ENCODE data around the gene RNF7. TPM values are rescaled to one million over a fixed set of nuclear protein-coding genes. Genes with fewer than 3 reads are reported as not detected.

RNF7 gene
- total and polyA plus RNA-seq, 2 of the 4 experiments (the other 2 are of a cell fraction): 98.7 to 149 TPM

DNA sequence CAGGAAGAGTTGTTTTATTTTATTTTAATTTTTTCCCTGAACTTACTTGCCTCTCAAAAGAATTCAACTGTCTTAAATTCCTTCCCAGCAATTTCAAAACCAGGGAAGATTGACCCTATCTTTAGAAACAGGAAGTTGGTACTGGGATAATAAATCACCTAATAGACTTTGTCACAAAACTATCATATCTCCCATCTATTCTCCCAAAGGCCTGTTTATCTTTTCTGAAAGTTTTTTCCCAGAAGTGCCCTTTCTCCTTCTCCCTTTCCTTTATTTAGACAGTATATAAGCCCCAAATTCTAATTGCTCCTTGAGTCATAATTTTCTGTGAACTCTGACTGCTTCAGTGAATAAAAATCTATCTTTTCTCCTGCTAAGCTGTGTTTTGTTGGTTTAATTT lies 2.9 kb upstream of the RNF7 start:
- Histone ChIP-seq H3K27ac (ENCODE audit: insufficient read depth, low read length) (no peak overlapping the region), H4K8ac (ENCODE audit: low read depth in 2 of 2, low read length in 2 of 2) (no peak overlapping the region), H3K79me1 (ENCODE audit: low read depth in 1 of 2, low read length in 2 of 2) (peaks cover 0 to 8% of the 10 kb centered on the region in 2 experiments; a peak in 3 of 4 replicates), H2AK5ac (ENCODE audit: low read depth, low read length) (no peak overlapping the region), H3K9me1 (ENCODE audit: insufficient read depth, low read length) (peaks cover 4% of the 10 kb centered on the region; the same call in 1 of the 2 replicates), H3K4ac (ENCODE audit: low read depth, low read length) (no peak overlapping the region), H2AFZ (replicated peaks; ENCODE audit: low read length, poor library complexity) (no peak overlapping the region), H3K4me1 (ENCODE audit: control insufficient read depth, insufficient read depth, low read length) (peaks cover 3% of the 10 kb centered on the region; the same call in 1 of the 2 replicates), H3K36me3 (ENCODE audit: control insufficient read depth, insufficient read depth, low read length) (no peaks in the 10 kb centered on the region), H3K56ac (ENCODE audit: extremely low read depth, insufficient read depth, low read length) (no peak overlapping the region), H3K18ac (ENCODE audit: low read depth, low read length) (no peak overlapping the region), H3K4me3 (ENCODE audit: insufficient read depth, low read depth, low read length) (no peak overlapping the region), H4K91ac (ENCODE audit: insufficient read depth, low read depth, low read length) (no peak overlapping the region), H3K9ac (ENCODE audit: low read depth, low read length) (no peak overlapping the region), H3K4me2 (ENCODE audit: low read depth, low read length) (no peak overlapping the region), H4K5ac (ENCODE audit: low read depth, low read length) (no peak overlapping the region), H3K23ac (ENCODE audit: low read depth, low read length) (no peak overlapping the region), H3K9me3 (ENCODE audit: control insufficient read depth, insufficient read depth, low read length) (no peaks in the 10 kb centered on the region), H3K27me3 (ENCODE audit: control insufficient read depth, insufficient read depth, low read length) (no peaks in the 10 kb centered on the region), H3K14ac (replicated peaks; ENCODE audit: low read depth, low read length) (no peak overlapping the region), H2AK9ac (replicated peaks; ENCODE audit: low read depth, low read length, poor library complexity) (no peak overlapping the region), H2BK120ac (ENCODE audit: low read depth, low read length) (no peak overlapping the region), H2BK15ac (ENCODE audit: low read depth, low read length) (no peak overlapping the region), H2BK5ac (ENCODE audit: low read depth, low read length, poor library complexity, severe bottlenecking) (no peak overlapping the region), H2BK20ac (ENCODE audit: low read depth, low read length) (no peak overlapping the region), H4K20me1 (ENCODE audit: insufficient read depth, low read length) (no peaks in the 10 kb centered on the region)
- no peak for DNase-seq
- BruUV-seq (replicated peaks): no TSS peak
- dilution Hi-C loops (cut with HindIII; ENCODE audit: low sequenced_read_pairs, unreplicated experiment): no loop called here
- no peak for TF ChIP-seq BHLHE40 (IDR thresholded peaks at IDR 0.05; ENCODE audit: low read depth, low read length)
- no peak for TF ChIP-seq MXI1 (IDR thresholded peaks at IDR 0.05; ENCODE audit: borderline replicate concordance, low read depth, low read length)
- no peak for TF ChIP-seq RCOR1 (IDR thresholded peaks at IDR 0.05; ENCODE audit: insufficient replicate concordance, low read length)
- TF ChIP-seq, protein P1, sequence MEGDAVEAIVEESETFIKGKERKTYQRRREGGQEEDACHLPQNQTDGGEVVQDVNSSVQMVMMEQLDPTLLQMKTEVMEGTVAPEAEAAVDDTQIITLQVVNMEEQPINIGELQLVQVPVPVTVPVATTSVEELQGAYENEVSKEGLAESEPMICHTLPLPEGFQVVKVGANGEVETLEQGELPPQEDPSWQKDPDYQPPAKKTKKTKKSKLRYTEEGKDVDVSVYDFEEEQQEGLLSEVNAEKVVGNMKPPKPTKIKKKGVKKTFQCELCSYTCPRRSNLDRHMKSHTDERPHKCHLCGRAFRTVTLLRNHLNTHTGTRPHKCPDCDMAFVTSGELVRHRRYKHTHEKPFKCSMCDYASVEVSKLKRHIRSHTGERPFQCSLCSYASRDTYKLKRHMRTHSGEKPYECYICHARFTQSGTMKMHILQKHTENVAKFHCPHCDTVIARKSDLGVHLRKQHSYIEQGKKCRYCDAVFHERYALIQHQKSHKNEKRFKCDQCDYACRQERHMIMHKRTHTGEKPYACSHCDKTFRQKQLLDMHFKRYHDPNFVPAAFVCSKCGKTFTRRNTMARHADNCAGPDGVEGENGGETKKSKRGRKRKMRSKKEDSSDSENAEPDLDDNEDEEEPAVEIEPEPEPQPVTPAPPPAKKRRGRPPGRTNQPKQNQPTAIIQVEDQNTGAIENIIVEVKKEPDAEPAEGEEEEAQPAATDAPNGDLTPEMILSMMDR (conservative IDR thresholded peaks at IDR 0.05; ENCODE audit: low read depth, low read length): no peak
- no peak for TF ChIP-seq MAZ (IDR thresholded peaks at IDR 0.05; ENCODE audit: borderline replicate concordance, low read depth, low read length)
- TF ChIP-seq MAFK (IDR thresholded peaks at IDR 0.05; ENCODE audit: low read depth, low read length): no peak
- no peak for TF ChIP-seq RFX5 (IDR thresholded peaks at IDR 0.05; ENCODE audit: low read depth, low read length)
- TF ChIP-seq FOS (IDR thresholded peaks at IDR 0.05; ENCODE audit: low read depth, low read length): no peak
- no peak for TF ChIP-seq POLR2A (IDR thresholded peaks at IDR 0.05; ENCODE audit: low read depth, low read length)
- TF ChIP-seq, protein P2, sequence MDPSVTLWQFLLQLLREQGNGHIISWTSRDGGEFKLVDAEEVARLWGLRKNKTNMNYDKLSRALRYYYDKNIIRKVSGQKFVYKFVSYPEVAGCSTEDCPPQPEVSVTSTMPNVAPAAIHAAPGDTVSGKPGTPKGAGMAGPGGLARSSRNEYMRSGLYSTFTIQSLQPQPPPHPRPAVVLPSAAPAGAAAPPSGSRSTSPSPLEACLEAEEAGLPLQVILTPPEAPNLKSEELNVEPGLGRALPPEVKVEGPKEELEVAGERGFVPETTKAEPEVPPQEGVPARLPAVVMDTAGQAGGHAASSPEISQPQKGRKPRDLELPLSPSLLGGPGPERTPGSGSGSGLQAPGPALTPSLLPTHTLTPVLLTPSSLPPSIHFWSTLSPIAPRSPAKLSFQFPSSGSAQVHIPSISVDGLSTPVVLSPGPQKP (IDR thresholded peaks at IDR 0.05; ENCODE audit: borderline replicate concordance, low read depth, low read length): no peak
- no peak for TF ChIP-seq SMC3 (IDR thresholded peaks at IDR 0.05; ENCODE audit: low read depth, low read length)
- no peak for TF ChIP-seq NFE2L2 (IDR thresholded peaks at IDR 0.05; ENCODE audit: low read depth, low read length)
- no peak for TF ChIP-seq RAD21 (IDR thresholded peaks at IDR 0.05; ENCODE audit: low read length)
- TF ChIP-seq, protein P3, sequence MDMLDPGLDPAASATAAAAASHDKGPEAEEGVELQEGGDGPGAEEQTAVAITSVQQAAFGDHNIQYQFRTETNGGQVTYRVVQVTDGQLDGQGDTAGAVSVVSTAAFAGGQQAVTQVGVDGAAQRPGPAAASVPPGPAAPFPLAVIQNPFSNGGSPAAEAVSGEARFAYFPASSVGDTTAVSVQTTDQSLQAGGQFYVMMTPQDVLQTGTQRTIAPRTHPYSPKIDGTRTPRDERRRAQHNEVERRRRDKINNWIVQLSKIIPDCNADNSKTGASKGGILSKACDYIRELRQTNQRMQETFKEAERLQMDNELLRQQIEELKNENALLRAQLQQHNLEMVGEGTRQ (IDR thresholded peaks at IDR 0.05; ENCODE audit: low read depth, low read length): no peak
- intact Hi-C loops (cut with micrococcal nuclease): loop anchor here (5.0 to 10.0 kb wide), 3 partner anchors 88 to 270 kb away; no protein-coding TSS in a partner anchor
- ATAC-seq (ENCODE audit: low read depth): no peak
- POLR2A ChIA-PET (ENCODE audit: unreplicated experiment): no interaction called here
- CTCF ChIA-PET: interaction anchor here (1.0 kb wide), 1 partner anchor 142 kb away, joined by 3 read pairs; no protein-coding TSS in a partner anchor
- in situ Hi-C loops (cut with MboI; ENCODE audit: low sequenced_read_pairs): no loop called here

Measured in IMR-90 (cell line).